Activated CD8-positive, alpha-beta memory T cell treated with anti-CD3 and anti-CD28 coated beads, Interleukin-2, amount 50 U/mL, for 24 hours (primary cell): ENCODE measurements around the gene COL6A2.
"Not testable (repeated sequence)": the region's sequence is repeated elsewhere in the genome, so short reads cannot be mapped to it uniquely, and the experiment has no call there.

Experiments used
- DNase-seq: peaks from one replicate; pipeline ENCODE4 v3.0.0-alpha.2; 2020; ENCODE audit errors: extremely low read depth

COL6A2 gene

GRCh38 chr21:46142582-46143473, 44.9 kb downstream of the COL6A2 start:
- DNase-seq, result no peak

GRCh38 chr21:46144464-46145070, 46.7 kb downstream of the COL6A2 start:
- DNase-seq, result no peak

DNA sequence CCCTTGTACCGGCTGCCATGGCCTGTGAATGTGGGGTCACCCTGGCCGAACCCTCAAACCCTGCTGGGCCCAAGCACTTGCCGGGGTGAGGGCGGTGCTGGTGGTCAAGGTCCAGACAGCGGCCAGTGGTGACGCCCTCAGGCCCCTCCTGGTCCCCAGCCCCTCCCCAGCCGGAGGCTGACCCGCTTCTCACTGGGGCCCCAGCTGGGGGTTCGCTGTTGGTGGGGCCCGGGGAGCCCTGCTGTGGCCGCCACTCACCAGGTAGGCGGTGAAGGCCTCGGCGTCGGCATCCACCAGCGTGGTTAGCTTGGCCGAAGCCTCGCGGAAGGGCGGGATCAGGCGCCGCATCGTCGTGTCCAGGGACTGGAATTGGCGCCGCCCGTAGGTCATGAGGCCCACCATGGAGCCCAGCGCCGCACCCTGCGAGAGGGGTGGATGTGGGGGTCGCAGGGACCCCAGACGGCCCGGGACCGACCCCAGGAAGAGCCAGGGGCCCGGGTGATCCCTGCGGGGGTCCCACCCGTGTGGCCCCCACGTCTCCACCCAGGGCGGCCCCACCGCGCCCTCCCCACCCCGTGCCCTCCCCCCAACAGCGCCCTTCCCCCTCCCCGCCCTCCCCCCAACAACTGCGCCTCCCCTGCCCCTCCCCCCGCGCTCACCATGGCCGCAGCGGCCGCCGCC, 47.4 kb downstream of the COL6A2 start:
- DNase-seq, result no peak

DNA sequence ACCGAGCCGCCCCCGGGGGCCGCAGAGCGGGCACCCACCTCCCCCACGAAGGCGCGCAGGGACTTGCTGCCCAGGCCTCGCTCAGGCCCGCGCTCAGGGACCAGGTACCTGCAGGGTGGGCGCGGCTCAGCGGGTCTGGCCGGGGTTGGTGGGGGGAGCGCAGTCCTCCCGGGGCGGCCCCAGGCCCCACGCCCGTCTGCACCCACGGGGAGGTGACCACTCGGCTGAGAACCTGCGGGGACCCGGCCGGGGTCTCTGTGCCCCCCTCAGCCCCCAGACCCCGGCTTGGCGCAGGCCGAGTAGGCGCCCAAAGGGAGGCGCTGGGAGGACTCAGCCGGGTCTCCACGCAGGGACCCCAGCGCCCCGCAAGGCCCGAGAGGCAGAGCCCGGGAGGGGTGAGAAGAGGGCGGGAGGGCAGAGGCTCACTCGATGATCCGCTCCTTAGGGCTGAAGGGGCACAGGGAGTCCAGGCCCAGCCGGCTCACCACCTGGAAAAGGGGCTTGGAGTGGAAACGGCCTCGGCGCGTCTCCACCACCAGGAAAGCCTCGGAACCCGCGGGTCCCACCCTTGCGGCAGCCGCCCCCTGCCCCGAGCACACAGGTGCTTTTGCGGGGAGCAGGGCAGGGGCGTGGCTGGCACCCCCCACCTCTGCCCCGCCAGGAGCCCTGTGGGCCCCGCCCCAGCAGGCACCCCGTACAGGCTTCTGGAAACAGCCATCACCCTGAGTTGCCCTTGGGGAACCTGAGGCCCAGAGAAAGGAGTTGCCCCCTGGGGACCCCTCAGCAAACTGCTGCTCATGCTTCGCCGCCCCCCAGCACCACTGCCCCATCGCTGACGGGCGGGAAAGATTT, 48.2 kb downstream of the COL6A2 start:
- DNase-seq, result no peak

GRCh38 chr21:46146856-46147255, 48.9 kb downstream of the COL6A2 start:
- no peak for DNase-seq

DNA sequence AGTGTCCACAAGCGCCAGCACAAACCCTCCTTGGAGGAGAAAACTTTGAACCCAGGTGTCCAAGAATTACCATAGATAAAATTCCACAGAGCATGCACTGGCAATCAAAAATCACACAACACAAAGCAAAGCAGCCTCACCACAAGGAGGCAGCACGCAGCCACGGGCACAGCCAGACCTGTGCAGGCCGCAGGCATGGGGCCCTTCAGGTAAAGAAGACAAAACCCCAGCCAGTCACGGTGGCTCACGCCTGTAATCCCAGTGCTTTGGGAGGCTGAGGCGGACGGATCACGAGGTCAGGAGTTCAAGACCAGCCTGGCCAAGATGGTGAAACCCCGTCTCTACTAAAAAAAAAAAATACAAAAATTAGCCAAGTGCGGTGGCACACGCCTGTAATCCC, 49.5 kb downstream of the COL6A2 start:
- not testable (repeated sequence) for DNase-seq

DNA sequence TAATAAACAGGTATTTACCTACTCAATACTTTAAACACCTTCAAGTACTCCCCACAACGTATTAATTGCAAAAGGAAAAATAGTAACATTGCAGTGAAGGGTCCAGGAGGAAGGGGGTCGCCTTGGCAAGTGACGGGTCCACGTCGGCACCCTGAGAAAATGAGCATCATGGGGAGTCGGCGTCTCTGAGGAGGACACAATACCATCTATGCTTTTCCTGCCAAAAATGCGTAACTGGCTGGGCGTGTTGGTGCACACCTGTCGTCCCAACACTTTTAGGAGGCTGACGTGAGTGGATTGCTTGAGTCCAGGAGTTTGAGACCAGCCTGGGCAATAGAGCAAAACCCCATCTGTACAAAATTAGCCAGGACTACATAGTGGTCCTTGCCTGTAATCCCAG, 50.2 kb downstream of the COL6A2 start:
- no peak for DNase-seq

GRCh38 chr21:46149205-46149901, 51.4 kb downstream of the COL6A2 start:
- DNase-seq, result no peak

- DNase-seq, result no peak
These were observed 52.2 kb downstream of the COL6A2 start for GRCh38 chr21:46150073-46150472.

GRCh38 chr21:46150491-46151121, 52.7 kb downstream of the COL6A2 start:
- DNase-seq, result no peak

DNA sequence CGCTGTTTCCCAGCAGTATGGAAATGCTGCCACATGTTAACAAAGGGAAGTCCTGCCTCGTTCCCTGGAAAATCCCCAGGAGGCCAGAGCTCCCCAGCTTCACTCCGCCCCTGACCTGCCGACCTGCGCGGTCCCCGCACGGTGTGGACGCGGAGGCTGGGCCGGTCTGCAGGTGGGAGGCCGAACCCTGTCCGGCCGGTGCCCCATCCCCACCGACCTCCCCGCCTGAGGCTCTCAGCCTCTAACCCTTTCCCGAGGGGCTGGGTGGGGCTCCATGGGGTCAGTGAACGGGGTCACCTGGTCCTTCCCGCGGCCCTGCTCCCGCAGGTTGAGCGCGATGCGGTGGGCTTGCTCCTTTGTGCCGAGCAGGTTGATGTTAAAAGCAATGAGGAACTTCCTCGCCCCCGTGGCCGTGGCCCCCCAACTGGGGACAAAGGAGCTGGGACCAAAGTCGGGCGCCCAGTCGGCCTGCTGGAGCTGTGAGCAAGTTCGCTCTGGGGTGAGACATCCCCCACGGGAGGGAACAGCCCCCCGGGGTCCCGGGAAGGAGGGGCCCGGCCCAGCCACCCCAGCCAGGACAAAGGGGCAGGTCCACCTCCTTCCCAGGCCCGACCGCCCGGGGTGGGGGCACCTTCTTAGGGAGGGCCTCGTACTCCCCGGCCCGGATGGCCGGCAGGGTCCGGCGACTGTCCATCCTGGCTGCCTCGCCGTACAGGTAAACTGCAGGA, 53.5 kb downstream of the COL6A2 start:
- DNase-seq, result no peak

DNA sequence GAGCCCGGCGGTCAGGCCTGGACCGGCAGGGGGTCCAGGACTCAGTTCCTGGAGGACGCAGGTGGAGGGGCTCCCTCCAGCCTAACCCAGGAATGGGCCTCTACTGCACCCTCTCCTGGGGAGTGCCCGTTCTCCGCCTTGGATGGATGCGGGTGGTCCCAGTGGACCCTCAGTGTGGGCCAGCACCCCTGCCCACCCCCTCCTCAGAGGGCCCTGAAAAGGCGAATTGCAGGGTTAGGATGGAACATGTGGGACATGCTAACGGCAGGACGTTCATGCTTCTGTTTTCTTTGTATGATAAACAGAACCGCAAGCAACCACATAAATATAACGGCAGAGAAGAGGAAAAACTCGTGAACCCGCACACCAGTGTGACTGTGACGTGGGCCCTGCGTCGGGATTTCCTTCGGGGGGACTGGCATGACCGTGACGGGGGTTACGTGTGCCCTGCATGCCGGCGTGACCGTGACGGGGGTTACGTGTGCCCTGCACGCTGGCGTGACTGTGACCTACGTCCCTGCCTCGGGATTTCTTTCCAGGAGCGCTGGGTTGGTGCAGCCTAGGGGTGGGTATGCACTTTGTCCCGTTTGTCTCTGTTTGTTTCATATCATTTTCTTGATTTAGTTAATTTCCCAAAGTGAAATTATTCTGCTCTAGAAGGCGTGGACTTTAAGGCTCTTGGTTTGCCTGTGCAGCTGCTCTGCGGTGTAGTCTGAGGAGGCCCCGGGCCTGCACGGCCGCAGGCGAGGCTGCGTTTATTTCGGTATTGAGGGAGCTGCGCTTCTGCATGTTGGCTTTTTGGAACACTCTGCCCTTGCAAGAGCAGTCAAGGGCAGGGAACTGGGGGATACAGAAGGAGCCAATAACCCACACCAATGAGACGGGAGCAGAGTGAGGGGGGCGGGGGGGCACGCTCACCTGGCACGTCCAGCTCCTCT, 54.3 kb downstream of the COL6A2 start:
- DNase-seq, result no peak

GRCh38 chr21:46152927-46153246, 55.0 kb downstream of the COL6A2 start:
- no peak for DNase-seq

- DNase-seq, result no peak
These were observed 55.6 kb downstream of the COL6A2 start for GRCh38 chr21:46153247-46154154.

GRCh38 chr21:46154155-46154954, 56.4 kb downstream of the COL6A2 start:
- no peak for DNase-seq

- DNase-seq, result no peak
These were observed 57.1 kb downstream of the COL6A2 start for GRCh38 chr21:46154955-46155513.
